Activated CD4-positive, alpha-beta T cell treated with anti-CD3 and anti-CD28 coated beads, Interleukin-2, amount 10 ng/mL, durations not matched to agents 7 days and 5 days (primary cell): ENCODE data around the gene COL27A1. TPM values are rescaled to one million over a fixed set of nuclear protein-coding genes. Genes with fewer than 3 reads are reported as not detected.

Experiments used
- CTCF ChIA-PET: fragments of 350-600 bp; sonication (Branson Sonifier 250); formaldehyde crosslinking; loops from one replicate; lab custom pipeline; 2021; ENCODE audit warnings: antibody characterized with exemption; lab: Charles Lee
- POLR2A ChIA-PET: fragments of 350-600 bp; sonication (Branson Sonifier 250); formaldehyde crosslinking; loops from one replicate; lab custom pipeline; 2021; ENCODE audit warnings: antibody characterized with exemption; lab: Charles Lee
- DNase-seq: peaks from one replicate; pipeline ENCODE4 v3.0.0-alpha.2; 2020
- H3K27ac Mint-ChIP-seq: one replicate; pipeline ENCODE4 v1.8.0; 2021; ENCODE audit warnings: mild to moderate bottlenecking, moderate library complexity, mixed read lengths
- H3K27me3 Mint-ChIP-seq: one replicate; pipeline ENCODE4 v1.8.0; 2021; ENCODE audit warnings: mixed read lengths
- H3K36me3 Mint-ChIP-seq: one replicate; pipeline ENCODE4 v1.8.0; 2021; ENCODE audit warnings: low read depth, mixed read lengths
- H3K4me1 Mint-ChIP-seq: one replicate; pipeline ENCODE4 v1.8.0; 2021; ENCODE audit warnings: mixed read lengths
- H3K4me3 Mint-ChIP-seq: one replicate; pipeline ENCODE4 v1.8.0; 2021; ENCODE audit warnings: mild to moderate bottlenecking, moderate library complexity, mixed read lengths
- H3K9me3 Mint-ChIP-seq: one replicate; pipeline ENCODE4 v1.8.0; 2021; ENCODE audit warnings: mixed read lengths
- total RNA-seq, 2 experiments: library from RNA; stranded (reverse); gene quantifications; one replicate each; pipeline ENCODE4 v1.2.3, GENCODE V29; 2021

The COL27A1 gene
- total RNA-seq, 2 experiments from 2014 or later: 0.15 to 0.22 TPM

GRCh38 chr9:114216081-114216480 is 60.7 kb downstream of the COL27A1 start:
- Mint-ChIP-seq H3K4me1 (no peaks in the 10 kb centered on the region), H3K9me3 (no peaks in the 10 kb centered on the region), H3K27me3 (no peaks in the 10 kb centered on the region), H3K36me3 (no peaks in the 10 kb centered on the region), H3K27ac (no peak overlapping the region), H3K4me3 (no peak overlapping the region)
- no peak for DNase-seq
- POLR2A ChIA-PET: no interaction called here
- CTCF ChIA-PET: no interaction called here

GRCh38 chr9:114216976-114217375 is 61.6 kb downstream of the COL27A1 start:
- no peaks in the 10 kb centered on the region for H3K4me1 Mint-ChIP-seq
- no peak for DNase-seq
- no peaks in the 10 kb centered on the region for H3K9me3 Mint-ChIP-seq
- POLR2A ChIA-PET: no interaction called here
- CTCF ChIA-PET: no interaction called here
- H3K4me3 Mint-ChIP-seq: no peak overlapping the region
- H3K27ac Mint-ChIP-seq: no peak overlapping the region
- H3K36me3 Mint-ChIP-seq: no peaks in the 10 kb centered on the region
- no peaks in the 10 kb centered on the region for H3K27me3 Mint-ChIP-seq

DNA sequence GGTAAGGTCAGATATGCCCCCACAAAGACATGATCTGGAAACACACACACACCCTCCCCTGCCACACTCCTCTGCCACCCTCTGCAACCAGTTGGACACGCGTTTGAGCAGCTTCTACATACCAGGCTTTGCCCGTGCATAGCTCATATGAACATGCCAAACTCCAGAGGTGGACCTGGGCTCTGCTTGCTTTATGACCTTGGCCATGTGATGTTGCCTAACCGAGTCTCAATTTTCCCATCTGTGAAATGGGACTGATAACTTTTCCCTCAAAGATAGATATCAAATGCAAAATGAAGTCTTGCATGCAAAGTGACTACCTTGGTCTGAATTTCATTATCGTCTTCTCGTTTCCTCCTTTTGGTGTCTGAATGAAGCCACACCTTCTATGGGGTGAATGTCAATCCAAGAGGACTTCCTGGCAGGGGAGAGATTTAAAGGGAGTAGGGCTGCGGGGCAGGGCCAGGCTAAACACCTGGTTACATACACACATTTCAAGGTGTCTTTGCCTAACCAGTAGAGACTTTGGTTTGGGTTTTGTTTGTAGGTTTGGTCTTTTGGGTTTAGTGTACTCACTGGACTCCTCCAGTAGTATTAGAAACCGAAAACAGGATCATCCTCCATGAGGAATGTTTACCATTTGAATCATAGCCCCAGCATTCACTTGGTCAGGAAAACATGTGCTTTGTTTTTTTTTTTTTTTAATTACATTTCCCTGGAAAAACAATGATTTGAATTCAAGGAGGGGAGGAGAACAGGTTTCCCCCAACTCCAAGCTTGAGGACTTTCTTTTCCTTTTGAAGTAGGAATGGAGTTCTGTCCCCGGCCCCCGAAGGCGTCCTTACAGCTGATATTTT is 63.2 kb downstream of the COL27A1 start:
- H3K36me3 Mint-ChIP-seq: no peaks in the 10 kb centered on the region
- H3K4me1 Mint-ChIP-seq: no peaks in the 10 kb centered on the region
- H3K27me3 Mint-ChIP-seq: no peaks in the 10 kb centered on the region
- CTCF ChIA-PET: interaction anchor here (1.4 kb wide), 1 partner anchor 12 kb away, joined by 3 read pairs; no protein-coding TSS in a partner anchor
- H3K9me3 Mint-ChIP-seq: no peaks in the 10 kb centered on the region
- POLR2A ChIA-PET: no interaction called here
- no peak overlapping the region for H3K27ac Mint-ChIP-seq
- DNase-seq: no peak
- no peak overlapping the region for H3K4me3 Mint-ChIP-seq

DNA sequence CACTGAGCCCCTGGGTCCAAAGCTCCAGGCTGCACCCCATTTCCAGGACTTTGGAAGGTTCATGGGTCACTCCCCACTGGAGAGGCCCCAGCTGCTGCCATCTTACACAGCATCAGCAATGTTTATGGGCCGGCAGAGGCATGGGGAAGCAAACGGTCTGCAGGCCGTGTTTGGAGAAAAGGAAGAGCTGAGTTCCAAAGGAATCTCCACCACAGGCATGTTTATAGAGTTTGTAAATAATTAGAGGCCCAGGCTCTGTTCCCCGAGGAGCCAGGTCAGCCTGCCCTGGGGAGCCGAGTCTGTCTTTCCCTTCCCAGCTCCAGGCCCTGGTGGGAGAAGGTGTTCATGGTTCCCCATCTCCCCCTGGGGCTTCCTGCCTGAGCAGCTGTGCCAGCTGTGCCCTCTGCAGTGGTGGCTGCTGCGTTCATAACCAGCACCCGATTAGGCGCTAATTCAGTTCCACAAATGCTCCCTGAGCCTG is 64.8 kb downstream of the COL27A1 start:
- Mint-ChIP-seq H3K36me3 (no peaks in the 10 kb centered on the region), H3K27me3 (no peaks in the 10 kb centered on the region), H3K9me3 (no peaks in the 10 kb centered on the region), H3K4me1 (no peaks in the 10 kb centered on the region), H3K27ac (no peak overlapping the region), H3K4me3 (no peak overlapping the region)
- ChIA-PET POLR2A (no interaction called here), CTCF (interaction anchor here (1.4 kb wide), 1 partner anchor 10 kb away, joined by 3 read pairs; no protein-coding TSS in a partner anchor)
- DNase-seq: no peak

DNA sequence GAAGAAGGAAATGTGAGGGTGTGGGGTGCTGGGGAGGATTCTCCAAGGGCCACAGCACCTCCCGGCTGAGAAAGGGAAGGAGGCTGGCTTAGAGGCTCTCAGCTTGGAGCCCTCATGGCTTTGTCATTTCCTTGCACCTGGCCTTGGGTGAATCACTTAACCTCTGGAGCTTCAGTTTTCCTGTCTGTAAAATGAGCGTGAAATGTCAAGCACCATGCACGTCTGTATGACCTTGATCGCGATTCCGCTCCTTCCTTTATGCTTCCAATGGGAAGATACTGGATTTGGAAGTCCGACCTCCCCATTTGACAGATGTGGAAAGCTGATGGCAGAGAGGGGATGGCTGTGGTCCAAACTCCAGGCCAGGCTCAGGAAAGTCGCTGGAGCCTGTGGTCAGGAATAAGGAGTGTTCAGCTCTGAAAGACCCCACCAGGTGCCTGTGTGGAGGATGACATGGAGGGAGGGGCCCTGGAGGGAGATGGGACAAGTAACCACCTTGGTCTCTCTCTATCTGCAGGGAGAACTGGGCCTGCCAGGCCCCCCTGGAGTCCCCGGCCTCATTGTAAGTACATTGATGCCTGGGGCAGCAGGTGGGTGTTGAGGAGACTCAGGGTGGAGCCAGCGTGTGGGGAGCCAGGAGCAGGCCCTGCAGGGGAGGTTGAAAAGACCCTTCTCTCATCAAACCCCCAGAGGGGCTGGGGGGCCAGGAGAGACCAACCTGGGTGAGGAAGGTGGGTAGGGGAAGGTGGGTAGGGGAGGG is 66.5 kb downstream of the COL27A1 start:
- Mint-ChIP-seq H3K4me1 (no peaks in the 10 kb centered on the region), H3K27me3 (no peaks in the 10 kb centered on the region), H3K9me3 (no peaks in the 10 kb centered on the region), H3K4me3 (no peak overlapping the region), H3K36me3 (no peaks in the 10 kb centered on the region), H3K27ac (no peak overlapping the region)
- ChIA-PET CTCF (interaction anchor here (0.5 kb wide), 1 partner anchor 62 kb away, joined by 3 read pairs; no protein-coding TSS in a partner anchor), POLR2A (no interaction called here)
- DNase-seq: no peak

- ChIA-PET POLR2A (no interaction called here), CTCF (interaction anchor here (1.0 kb wide), 1 partner anchor 63 kb away, joined by 4 read pairs; no protein-coding TSS in a partner anchor)
- H3K4me3 Mint-ChIP-seq: no peak overlapping the region
- no peaks in the 10 kb centered on the region for H3K36me3 Mint-ChIP-seq
- no peaks in the 10 kb centered on the region for H3K4me1 Mint-ChIP-seq
- DNase-seq: no peak
- H3K9me3 Mint-ChIP-seq: no peaks in the 10 kb centered on the region
- no peaks in the 10 kb centered on the region for H3K27me3 Mint-ChIP-seq
- no peak overlapping the region for H3K27ac Mint-ChIP-seq
Observed at GRCh38 chr9:114223564-114224246, 68.4 kb downstream of the COL27A1 start.

GRCh38 chr9:114224247-114224610 is 68.9 kb downstream of the COL27A1 start:
- ChIA-PET POLR2A (no interaction called here), CTCF (interaction anchor here (1.0 kb wide), 1 partner anchor 63 kb away, joined by 4 read pairs; no protein-coding TSS in a partner anchor)
- Mint-ChIP-seq H3K27ac (no peak overlapping the region), H3K4me3 (no peak overlapping the region), H3K4me1 (no peaks in the 10 kb centered on the region), H3K9me3 (no peaks in the 10 kb centered on the region), H3K36me3 (no peaks in the 10 kb centered on the region), H3K27me3 (no peaks in the 10 kb centered on the region)
- no peak for DNase-seq

DNA sequence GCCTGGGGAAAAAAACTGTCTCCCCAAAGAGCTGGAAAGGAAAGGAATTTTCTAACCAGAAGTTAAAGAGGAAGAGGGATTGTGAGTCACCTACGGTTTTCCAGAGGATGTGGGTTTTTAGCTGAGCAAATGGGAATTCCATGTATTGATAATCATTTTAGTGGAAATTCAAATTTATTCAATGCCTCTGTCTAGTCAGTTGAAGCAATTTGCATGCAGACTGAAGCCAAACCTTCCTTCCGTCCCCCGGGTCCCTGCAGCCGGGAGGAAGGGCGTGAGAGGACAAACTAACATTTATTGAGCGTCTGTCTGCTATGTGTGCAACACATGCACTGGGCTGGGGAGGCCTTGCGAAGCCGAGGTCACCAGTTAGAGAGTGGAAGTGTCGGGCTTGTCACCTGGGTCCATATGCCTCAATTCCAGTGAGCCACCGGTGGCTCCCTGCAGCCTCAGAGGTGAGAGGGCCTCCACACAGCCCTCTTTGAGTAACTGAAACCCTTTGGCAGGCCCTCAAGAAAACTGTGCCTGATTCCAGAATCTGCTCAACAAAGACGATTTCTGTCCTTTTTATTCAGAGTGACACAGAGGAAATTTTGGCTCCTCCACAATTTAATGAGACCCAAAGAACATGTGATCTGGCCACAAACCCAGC is 70.3 kb downstream of the COL27A1 start:
- Mint-ChIP-seq H3K9me3 (no peaks in the 10 kb centered on the region), H3K4me3 (no peak overlapping the region), H3K36me3 (no peaks in the 10 kb centered on the region), H3K4me1 (no peaks in the 10 kb centered on the region), H3K27me3 (no peaks in the 10 kb centered on the region), H3K27ac (no peak overlapping the region)
- DNase-seq: no peak
- ChIA-PET POLR2A (no interaction called here), CTCF (interaction anchor here (1.1 to 1.2 kb wide), 2 partner anchors 9 to 38 kb away, joined by 3 to 5 read pairs; no protein-coding TSS in a partner anchor)

DNA sequence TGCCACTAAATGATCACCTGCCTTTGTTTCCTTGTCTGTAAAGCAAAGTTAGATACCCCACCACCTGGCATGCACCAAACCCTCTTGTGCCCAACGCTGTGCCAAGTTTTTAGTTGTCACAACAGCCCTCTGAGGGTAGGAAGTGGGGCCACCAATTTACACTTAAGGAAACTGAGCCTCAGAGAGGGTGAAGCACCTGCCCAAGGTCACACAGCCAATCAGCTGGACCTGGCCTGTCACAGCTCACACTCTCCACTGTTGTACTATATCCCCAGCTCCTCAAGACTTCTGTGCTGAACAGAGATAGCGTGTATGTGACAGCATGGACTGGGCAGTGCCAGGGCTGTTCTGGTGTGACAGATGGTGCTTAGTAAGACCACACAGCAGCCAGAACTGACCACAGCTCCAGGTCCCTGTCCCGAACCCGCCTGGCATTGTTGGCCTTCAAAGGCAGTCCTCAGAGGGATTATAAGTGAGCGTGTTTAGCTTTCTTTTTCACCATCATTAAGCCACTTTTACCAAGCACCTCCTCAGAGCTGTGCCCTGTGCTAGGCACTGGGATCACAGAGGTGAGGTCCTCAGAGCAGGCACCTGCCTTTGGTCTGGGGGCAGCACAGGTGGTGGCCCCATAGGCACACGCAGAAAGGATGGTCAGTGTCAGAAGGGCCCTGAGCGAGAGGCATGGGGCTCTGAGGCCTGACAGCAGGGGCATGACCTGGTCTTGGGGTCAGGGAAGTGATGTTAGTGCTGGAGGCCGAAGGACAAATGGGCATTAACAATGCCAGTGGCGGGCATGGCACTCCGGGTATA is 71.1 kb downstream of the COL27A1 start:
- Mint-ChIP-seq H3K27ac (no peak overlapping the region), H3K36me3 (no peaks in the 10 kb centered on the region), H3K9me3 (no peaks in the 10 kb centered on the region), H3K4me3 (no peak overlapping the region), H3K27me3 (no peaks in the 10 kb centered on the region), H3K4me1 (no peaks in the 10 kb centered on the region)
- CTCF ChIA-PET: interaction anchor here (1.1 to 1.2 kb wide), 2 partner anchors 8 to 39 kb away, joined by 3 to 5 read pairs; no protein-coding TSS in a partner anchor
- POLR2A ChIA-PET: no interaction called here
- no peak for DNase-seq

DNA sequence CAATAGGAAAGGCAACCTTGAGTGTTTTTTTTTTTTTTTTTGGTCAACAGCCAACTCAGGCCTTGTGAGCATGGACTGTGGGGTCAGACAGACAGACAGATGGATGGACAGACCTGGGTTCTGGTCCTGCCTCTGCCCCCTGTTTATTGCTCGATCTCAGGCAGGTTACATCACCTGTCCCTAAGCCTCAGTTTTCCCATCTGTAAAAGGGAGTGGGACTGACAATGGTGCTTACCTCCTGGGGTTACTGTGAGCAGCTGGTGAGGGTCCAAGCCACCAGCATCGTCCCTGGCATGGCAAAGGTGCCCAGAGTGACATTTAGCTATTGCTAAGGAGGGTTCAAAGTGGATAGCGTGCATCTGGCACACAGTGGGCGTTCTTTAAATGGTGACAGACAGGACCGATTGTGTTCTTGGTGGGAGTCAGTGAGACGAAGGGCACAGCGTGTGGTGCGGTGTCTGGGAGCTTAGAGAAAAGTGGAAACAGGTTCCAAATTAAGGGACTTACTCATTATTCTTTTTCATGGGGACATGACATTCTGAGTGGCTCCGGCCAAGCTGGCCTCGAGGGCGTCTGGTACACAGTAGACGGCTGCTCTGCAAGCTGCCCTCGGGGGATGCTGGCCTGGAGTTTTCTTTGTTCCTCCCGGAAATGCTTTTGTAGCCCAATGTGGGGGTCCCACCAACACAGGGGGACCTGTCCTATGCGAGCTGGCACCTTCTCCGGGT is 72.1 kb downstream of the COL27A1 start:
- Mint-ChIP-seq H3K4me3 (no peak overlapping the region), H3K4me1 (no peaks in the 10 kb centered on the region), H3K27me3 (no peaks in the 10 kb centered on the region), H3K27ac (no peak overlapping the region), H3K36me3 (no peaks in the 10 kb centered on the region), H3K9me3 (no peaks in the 10 kb centered on the region)
- DNase-seq: no peak
- ChIA-PET CTCF (no interaction called here), POLR2A (no interaction called here)
